ENCODE results near the gene FGFR3. TPM values are rescaled to one million over a fixed set of nuclear protein-coding genes. Genes with fewer than 3 reads are reported as not detected.

The FGFR3 gene
- total and polyA plus RNA-seq, 8 donors, result 1.2 to 530 (median 26.9) TPM

GRCh38 chr4:1813915-1814314 is 20.8 kb downstream of the FGFR3 start:
- intact Hi-C loops (cut with DNase I; ENCODE audit: low total_unique reads), result loop anchor here (5.0 to 10.0 kb wide), 2 partner anchors 67 to 91 kb away; no protein-coding TSS in a partner anchor
- Histone ChIP-seq H3K27ac (no peak overlapping the region), H3K4me3 (no peak overlapping the region), H3K4me1 (peaks cover 0 to 3% (median 0%) of the 10 kb centered on the region in 4 donors), H3K36me3 (peaks cover 57 to 86% (median 76%) of the 10 kb centered on the region in 4 donors), H3K27me3 (no peaks in the 10 kb centered on the region), H3K9me3 (no peaks in the 10 kb centered on the region)
- TF ChIP-seq CTCF (IDR thresholded peaks at IDR 0.05) (no peak), EP300 (IDR thresholded peaks at IDR 0.05) (no peak), POLR2A (IDR thresholded peaks at IDR 0.05) (no peak), POLR2AphosphoS5 (IDR thresholded peaks at IDR 0.05) (no peak)
- no peak for DNase-seq
- 64 to 77% (median 75%) methylated on average over 9 of the region's 9 CpGs for WGBS, 5 donors

GRCh38 chr4:1814453-1814852 is 21.4 kb downstream of the FGFR3 start:
- 89 to 92% (median 90%) methylated on average over 8 of the region's 8 CpGs for WGBS, 5 donors
- H3K36me3 ChIP-seq, result peaks cover 60 to 91% (median 82%) of the 10 kb centered on the region in 4 donors
- intact Hi-C loops (cut with DNase I; ENCODE audit: low total_unique reads), result loop anchor here (5.0 to 10.0 kb wide), 2 partner anchors 67 to 90 kb away; no protein-coding TSS in a partner anchor

DNA sequence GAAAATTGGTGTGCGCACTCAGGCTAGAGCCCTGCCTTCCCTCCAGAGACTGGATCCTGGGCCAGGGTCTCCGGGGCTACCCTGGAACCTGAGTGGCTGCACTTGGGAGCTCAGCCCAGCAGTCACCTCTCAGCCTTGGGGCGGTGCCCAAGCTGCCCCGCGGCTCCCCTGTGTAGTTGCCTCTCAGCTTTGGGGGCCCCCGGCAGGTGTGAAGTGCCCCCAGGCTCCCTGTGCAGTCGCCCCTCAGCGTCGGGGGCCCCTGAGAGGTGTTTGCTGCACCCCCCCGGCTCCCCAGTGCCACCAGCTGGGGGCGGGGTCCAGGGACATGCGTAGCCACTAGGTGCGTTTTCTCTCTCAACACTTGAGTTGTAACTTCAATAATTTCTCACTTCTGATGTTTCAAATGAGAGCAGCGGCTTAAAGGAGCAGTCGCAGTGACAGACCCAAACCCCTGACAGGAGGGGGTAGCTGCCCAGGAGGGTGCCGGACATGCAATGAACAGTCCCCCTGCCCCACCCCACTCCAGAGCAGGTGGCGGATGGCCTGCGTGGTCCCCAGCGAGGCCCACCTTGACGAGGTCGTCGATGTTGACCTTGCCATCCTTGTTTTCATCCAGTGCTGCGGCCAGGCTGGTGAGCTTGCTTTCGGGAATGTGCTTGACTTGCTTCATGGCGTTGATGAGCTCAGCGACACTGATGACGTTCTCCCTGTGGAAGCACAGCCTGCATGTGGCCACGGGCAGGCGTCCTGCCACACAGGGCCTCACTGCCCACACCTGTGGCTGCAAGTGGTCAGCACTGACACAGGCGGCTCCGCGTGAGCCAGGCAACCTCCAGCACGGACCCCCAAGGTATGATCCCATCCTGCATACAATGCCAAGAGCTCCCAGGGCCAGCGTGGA is 22.3 kb downstream of the FGFR3 start:
- no peak overlapping the region for H3K4me3 ChIP-seq
- no peak for DNase-seq
- no peak overlapping the region for H3K27ac ChIP-seq
- peaks cover 0 to 8% (median 6%) of the 10 kb centered on the region in 4 donors for H3K4me1 ChIP-seq
- TF ChIP-seq POLR2AphosphoS5 (IDR thresholded peaks at IDR 0.05), result no peak
- no peak for TF ChIP-seq EP300 (IDR thresholded peaks at IDR 0.05)
- no peak for TF ChIP-seq CTCF (IDR thresholded peaks at IDR 0.05)
- no peak for TF ChIP-seq POLR2A (IDR thresholded peaks at IDR 0.05)
- H3K36me3 ChIP-seq, result peaks cover 60 to 100% (median 90%) of the 10 kb centered on the region in 4 donors
- H3K9me3 ChIP-seq, result no peaks in the 10 kb centered on the region
- no peaks in the 10 kb centered on the region for H3K27me3 ChIP-seq
- 91 to 95% (median 93%) methylated on average over 29 to 34 of the region's 34 CpGs for WGBS, 5 donors
- intact Hi-C loops (cut with DNase I; ENCODE audit: low total_unique reads), result loop anchor here (10.0 kb wide), 1 partner anchor 89 kb away; no protein-coding TSS in a partner anchor

More at GRCh38 chr4:1814453-1814852, 21.4 kb downstream of the FGFR3 start:
- no peak for TF ChIP-seq CTCF (IDR thresholded peaks at IDR 0.05)
- TF ChIP-seq EP300 (IDR thresholded peaks at IDR 0.05), result no peak
- TF ChIP-seq POLR2AphosphoS5 (IDR thresholded peaks at IDR 0.05), result no peak
- TF ChIP-seq POLR2A (IDR thresholded peaks at IDR 0.05), result no peak
- no peak overlapping the region for H3K27ac ChIP-seq
- H3K4me1 ChIP-seq, result peaks cover 0 to 8% (median 5%) of the 10 kb centered on the region in 4 donors
- no peak for DNase-seq
- no peaks in the 10 kb centered on the region for H3K27me3 ChIP-seq
- no peak overlapping the region for H3K4me3 ChIP-seq
- H3K9me3 ChIP-seq, result no peaks in the 10 kb centered on the region

- H3K36me3 ChIP-seq, result peaks cover 63 to 100% (median 92%) of the 10 kb centered on the region in 4 donors
- no peak for DNase-seq
Measured at GRCh38 chr4:1815997-1816860, 23.1 kb downstream of the FGFR3 start.

More at GRCh38 chr4:1815997-1816860, 23.1 kb downstream of the FGFR3 start:
- 89 to 95% (median 92%) methylated on average over 25 of the region's 25 CpGs for WGBS, 5 donors
- no peaks in the 10 kb centered on the region for H3K27me3 ChIP-seq
- no peak overlapping the region for H3K27ac ChIP-seq
- no peaks in the 10 kb centered on the region for H3K9me3 ChIP-seq
- no peak overlapping the region for H3K4me3 ChIP-seq
- H3K4me1 ChIP-seq, result peaks cover 0 to 8% (median 6%) of the 10 kb centered on the region in 4 donors
- intact Hi-C loops (cut with DNase I; ENCODE audit: low total_unique reads), result loop anchor here (10.0 kb wide), 1 partner anchor 89 kb away; no protein-coding TSS in a partner anchor
- TF ChIP-seq POLR2A (IDR thresholded peaks at IDR 0.05) (no peak), POLR2AphosphoS5 (IDR thresholded peaks at IDR 0.05) (no peak)
